Stimulated activated CD4-positive, alpha-beta T cell treated with anti-CD3 and anti-CD28 coated beads, Interleukin-4, amount 100 ng/mL, for 4 hours (primary cell): Measurements from ENCODE around the gene TBC1D22A.

ENCODE experiments used
- DNase-seq, 2 experiments: peaks; one replicate each; pipeline ENCODE4 v3.0.0-alpha.2; 2020

Gene TBC1D22A

DNA sequence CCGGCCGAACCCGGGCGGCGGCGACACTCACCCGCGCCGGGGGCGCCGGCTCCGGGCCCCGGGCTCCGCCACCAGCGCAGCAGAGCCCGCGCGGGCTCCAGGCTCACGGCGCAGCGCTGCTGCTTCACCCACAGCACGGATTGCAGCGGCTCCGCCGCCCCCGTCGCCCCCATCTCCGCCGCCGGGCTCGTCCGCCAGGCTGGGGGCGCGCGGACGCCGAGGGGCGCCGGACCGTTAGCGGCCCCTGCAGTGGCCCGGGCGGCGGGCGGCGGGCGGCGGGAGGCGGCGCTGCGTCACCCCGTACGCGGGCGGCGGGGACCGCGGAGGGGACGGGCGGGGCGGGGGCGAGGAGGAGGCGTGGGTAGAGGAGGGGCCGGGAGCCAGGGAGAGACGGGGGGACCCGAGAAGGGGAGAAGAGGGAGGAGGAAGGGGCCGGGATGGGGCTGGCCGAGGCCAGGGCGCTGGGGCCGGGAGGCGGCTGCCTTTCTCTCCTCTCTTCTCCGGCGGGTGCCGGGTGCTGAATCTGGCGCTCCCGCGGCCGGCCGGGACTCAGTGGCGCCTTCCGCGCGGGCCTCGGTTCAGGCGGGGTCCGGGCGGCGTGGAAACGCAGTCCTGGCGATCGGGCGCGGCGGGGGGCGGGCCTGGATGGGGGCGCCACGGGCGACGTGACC lies 24.3 kb upstream of the TBC1D22A start, which contains the start of gene CERK:
Gene CERK, minus strand, starts transcription at position 277 of the 671 bp plus-strand sequence. Its CDS starts 104 bp downstream, at position 173.
- DNase-seq = peak; percentile 59 to 65

DNA sequence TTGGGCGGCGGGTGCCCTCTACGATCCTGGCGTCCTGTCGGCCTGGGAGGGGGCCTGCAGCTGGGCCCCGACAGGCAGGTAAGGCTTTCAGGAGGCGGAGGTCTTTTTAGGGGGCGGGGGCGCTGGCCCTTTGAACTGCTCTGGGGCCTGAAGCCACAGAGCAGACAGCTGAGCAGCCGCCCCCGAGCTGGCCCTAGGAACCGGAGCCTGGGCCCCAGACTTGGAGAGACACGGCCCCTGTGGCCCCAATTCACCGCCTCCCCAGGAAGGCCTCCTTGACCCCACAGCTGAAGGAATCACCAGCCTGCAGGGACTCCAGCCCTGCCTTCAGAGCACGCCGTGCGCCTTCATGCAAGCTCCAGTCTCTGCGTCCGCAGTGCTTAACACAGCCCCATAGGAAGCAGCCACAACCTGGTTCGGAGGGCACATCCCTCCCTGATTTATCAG lies 23.8 kb upstream of the TBC1D22A start:
- DNase-seq = no peak

DNA sequence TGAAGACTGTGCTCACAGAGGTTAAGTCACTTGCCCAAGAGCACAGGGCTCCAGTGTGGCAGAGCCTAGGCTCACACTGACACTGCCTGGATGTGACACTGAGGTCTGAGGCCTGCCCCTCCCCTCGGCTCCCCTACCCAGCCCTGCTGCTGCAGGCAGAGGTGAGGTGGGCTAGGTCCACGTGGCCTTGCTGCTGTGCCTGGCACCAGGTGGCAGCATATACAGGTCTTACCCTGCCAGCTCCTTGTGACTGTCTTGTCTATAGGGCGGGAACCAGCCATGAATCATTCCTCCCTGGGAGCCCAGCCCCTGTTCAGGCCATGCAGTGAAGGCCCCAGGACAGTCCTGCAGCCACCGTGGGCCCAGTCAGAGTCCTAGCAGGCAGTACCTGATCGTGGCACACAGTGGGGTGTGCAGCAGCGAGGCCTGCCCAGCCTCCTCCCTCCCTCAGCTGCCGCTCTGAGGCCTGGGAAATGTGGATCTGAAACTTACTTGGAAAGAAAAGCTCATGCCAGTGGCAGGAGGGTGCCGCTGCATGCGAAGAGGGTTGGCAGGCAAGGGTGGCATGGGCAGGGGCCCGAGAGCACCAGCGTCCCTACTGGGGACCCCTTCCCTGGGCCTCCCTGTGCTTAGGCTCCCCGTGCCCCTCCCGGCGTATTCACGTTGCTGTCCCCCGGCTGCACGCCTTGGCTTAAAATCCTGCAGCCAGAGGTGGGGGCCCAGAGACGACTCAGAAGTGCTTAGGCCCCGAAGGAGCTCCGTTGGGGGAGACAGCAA lies 23.2 kb upstream of the TBC1D22A start:
- peak in 1 of 2 experiments; percentile 12 for DNase-seq

DNA sequence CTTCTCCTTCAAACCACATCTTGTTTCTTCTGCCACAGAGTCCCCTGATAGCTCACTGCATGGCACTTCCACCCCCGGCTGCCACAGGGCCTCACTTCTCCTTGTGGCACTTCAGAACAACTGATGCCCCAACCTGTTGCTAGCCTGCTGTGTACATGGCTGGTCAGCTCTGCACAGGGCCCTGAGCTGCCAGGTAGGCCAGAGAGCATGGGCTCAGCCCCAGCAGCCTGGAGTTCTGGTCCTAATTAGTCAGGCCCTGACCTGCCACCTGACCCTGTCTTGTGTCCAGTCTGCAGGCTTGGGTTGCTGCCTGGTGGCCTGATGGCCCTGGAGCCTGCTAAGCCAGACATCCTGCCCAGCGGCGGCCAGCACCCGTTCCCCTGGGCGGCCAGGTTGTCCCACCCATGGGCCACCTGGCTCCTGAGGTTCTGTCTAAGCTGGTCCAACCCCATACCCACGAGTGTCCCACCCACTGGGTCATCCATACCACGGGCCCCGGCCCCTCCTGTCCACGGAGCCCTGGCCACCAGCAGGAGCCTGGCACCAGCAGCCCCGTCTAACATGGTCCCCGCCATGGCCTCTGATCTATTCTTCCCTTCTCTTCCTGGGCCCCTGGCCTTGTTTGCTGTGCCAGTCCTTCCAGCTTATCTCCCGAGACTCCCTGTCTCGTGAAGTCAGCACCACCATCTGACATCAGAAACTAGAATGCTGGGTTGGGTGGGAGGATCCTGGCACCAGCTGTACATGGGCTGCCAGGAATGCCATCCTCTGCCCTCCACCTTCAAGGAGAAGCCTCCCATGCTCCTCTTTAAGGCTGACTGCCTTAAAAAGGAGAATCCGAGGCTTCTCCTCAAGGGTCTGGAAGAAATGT lies 21.3 kb upstream of the TBC1D22A start:
- DNase-seq = no peak

DNA sequence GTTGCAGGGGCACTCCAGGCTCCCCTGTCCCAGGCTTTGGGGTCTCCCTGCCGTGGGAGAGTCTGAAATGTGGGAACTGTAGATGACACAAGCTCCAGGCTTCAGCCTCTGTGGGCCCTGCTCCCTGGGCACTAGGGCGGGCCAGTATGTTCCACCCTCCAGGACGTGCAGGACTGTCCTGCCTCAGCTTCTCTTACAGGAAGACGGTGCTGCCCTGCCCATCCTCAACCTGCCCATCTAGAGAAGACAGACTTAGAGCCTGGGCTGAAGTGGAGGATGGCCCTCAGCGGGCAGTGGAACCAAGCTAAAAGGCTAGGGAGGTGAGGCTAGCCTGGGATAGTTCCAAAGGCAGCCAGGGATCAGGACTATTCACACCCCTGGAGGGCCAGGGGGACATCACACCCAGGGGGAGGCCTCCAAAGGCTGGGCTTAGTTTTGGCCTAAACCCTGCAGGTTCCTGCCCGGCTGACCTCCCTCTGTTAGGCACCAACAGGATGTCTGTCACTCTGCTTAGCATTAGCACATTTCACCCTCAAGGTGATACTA lies 20.4 kb upstream of the TBC1D22A start:
- DNase-seq = no peak

DNA sequence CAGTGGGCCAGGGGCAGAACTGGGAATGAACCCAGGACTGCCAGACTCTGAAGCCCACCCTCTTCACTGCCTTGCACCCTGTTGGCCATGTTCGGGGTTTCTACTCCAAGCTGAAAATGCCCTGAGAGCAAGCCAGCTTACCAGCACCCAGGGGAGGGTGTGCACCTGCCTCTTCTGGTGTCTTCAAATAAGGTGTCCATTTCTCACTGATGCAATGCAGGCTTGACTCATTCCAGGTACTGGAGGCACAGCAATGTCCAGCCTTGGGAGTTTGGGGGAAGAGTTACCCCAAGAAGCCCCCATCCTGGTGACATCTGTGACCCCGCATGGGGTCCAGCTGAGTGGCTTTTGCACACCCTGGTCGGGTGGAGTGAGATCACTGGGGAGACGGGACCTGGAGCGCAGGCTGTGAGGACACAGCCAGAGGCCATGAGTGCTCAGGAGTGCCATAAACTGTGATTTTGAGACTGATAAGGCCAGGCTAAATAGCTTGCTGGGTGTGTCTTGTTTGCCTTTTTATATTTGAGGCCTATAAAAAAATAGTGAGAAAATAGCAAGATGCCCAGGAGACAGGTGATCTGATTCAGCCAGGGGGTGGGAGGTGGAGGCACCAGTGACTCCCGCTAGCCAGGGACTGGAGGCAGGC lies 19.8 kb upstream of the TBC1D22A start:
- no peak for DNase-seq

DNA sequence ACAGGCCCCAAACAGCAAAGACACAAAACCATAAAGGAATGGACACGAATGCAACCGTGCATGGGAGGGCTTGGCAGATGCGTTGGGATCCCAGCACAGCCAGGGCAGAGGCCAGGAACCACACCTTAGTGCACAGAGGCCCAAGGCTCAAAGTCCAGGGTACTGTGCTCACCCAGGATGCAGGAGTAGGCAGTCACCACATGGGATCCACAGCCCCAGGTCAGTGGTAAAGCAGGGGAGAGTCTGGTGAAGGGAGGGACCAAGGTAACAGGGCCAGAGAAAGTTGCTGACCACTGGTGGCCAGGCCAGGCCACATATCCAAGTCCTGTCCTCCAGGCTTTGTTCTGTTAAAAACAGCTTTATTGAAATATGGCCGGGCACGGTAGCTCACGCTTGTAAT lies 17.9 kb upstream of the TBC1D22A start:
- DNase-seq = no peak

DNA sequence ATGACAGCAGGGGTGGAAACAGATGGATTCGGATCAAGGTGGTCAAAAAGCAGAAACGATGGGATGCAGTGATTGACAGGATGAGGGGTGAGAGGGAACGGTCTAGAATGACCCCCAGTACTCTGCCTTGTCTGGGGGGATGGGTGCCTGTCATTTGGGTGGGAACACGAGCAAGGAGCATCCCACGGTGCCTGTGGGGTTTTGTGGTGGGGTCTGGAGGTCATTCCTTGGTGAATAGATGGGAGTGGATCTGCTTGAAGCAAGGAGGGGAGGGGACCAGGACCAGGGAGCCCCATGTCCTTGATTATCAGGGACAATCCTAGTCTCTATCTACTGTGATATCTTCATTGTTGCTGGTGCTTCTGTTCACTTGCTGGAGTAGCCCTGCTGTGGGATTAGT lies 16.3 kb upstream of the TBC1D22A start:
- DNase-seq = no peak

DNA sequence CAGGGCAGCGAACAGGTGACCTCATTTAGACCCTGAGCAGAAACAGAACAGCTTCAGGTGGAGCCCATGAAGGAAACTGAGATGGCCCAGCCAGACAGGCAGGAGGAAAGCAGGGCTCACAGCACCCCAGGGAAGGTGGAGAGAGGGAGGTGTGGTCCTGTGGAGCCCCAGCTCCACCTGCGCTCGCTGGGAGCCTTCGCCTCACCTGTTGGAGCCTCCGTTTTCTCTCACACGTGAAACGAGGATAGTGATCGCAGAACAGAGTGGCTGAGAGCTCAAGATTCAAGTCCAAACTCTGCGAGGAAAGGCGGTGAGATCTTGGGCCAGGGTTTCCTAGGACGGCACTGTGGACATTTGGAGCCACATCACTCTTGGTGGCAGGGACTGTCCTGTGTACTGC lies 15.8 kb upstream of the TBC1D22A start:
- DNase-seq = no peak

DNA sequence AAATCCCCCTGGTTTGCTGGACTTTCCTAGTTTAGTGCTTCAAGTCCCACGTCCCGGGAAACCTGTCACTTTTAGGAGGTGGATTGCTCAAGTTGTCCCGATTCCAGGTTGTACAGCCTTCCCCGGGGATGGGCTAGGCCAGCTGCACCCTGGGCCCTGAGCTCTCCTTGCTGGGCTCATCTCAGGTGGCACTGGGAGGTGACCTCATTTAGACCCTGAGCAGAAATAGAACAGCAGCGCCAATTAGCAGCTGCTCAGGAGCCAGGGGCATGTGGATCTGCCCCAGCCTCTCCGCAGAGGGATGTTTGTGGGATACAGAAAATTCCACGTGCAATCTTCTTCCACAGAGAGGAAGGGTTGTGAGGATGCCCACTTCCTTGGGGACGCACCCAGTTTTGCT lies 14.8 kb upstream of the TBC1D22A start:
- no peak for DNase-seq

DNA sequence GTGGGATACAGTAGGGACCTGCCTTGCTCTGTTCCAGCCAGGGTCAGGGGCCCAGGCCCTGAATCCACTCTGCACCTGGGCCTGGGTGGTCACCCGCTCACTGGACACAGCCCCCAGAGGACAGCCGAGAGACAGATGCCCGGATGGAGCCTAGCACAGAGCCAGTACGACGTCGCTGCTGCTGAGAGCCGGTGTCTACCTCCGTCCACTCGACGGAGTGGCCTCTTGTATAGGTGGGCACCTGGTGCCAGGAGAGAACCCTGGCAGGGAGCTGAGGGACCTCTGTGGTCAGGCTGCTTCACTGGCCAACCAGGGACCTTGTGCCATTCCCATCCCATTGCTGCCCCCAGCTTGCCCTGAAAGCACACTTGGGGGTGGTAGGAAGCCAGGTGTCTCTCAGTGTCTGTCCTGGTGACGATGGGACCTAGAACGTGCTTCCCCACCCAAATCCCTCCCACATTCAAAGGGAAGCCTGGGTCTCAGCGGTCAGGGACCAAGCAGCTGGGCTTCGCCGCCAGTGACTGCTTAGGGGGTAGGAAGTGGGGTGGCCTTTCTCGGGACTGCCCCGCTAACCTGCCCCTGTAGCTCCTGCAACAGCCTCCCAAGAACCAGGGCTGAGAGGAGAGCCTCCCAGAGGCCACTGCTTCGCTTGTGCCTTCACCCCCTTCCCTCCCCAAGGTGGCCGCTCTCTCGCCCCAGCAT lies 14.1 kb upstream of the TBC1D22A start:
- no peak for DNase-seq

DNA sequence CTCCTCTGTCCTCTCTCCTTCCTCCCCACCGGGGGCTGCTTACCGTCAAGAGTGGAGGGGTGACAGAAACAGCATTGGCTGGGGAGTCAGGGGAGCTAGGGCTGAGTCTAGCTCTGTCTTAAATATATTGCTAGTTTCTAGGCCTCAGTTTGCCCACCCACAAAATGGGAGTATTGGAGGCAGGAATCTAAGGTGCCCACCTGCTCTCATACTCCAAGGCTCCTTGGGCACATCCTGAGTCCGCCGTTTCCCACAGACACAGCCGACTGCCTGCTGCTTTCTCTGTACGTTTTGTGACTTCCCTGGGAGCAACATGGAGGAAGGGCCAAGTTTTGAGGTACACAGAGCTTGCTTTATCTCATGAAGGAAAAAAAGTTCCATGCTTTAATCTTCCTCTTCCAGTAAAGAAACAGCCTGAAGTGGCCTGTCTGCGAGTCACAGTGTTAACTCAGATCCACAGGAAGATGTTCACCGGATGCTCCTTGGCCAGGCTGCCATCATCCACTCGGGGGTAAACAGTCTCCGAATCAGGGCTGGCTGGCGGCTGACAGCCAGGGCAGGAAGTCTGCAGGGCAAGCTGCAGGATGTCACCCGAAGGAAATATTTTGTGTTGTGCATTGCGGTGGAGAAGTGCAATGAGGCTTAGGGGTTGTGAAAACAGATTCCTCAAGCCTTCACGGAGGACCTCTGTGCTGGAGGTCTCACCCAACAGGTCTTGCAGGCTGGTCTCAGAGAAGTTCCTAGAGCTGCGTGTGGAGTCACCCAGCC lies 13.4 kb upstream of the TBC1D22A start:
- peak in 1 of 2 experiments; percentile 57 for DNase-seq

DNA sequence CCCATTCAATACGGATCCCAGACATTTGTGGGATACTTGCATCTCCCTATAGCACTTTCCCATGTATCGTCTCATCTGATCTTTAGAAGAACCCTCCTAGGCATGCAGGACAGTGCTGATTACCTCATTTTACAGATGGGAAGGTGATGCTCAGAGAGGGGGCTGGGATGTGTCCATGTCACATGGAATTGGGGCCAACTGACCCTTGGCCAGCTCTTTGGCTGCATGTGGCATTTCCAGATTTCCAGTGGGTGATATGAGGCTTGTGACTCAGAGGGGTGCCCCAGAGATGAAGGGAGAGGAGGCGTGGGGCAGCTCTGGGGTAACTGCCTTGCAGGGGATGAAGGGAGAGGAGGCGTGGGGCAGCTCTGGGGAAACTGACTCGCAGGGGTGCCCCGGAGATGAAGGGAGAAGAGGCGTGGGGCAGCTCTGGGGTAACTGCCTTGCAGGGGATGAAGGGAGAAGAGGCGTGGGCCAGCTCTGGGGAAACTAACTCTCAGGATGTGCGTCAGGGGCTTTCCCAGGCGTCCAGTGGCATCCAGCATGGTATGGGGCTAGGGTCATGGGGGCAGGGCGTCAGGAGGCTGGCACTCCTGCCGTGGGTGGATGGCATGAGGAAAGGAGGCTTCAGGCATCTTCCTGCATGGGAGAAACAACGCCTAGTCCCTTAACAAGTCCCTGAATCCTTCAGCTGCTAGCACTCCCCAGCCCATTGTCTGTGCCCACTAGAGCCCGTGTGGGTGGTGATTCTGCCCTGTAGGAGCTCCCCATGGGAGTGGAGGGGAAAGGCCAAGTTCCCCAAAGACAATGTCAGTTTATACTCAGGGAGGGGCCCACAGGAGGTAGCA lies 12.5 kb upstream of the TBC1D22A start:
- no peak for DNase-seq

DNA sequence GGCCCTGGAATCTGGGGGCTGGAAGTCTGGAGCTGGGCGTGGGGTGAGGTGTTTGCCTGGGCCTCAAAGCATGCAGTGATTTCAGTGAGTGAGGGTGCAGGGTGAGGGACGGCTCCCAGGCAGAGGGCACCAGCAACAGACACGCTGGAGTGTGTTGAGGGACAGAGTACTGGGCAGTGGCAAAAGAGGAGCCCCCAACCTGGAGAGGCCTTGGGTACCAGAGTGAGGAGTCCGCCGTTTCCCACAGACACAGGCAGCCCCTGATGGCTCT lies 12.0 kb upstream of the TBC1D22A start:
- no peak for DNase-seq

DNA sequence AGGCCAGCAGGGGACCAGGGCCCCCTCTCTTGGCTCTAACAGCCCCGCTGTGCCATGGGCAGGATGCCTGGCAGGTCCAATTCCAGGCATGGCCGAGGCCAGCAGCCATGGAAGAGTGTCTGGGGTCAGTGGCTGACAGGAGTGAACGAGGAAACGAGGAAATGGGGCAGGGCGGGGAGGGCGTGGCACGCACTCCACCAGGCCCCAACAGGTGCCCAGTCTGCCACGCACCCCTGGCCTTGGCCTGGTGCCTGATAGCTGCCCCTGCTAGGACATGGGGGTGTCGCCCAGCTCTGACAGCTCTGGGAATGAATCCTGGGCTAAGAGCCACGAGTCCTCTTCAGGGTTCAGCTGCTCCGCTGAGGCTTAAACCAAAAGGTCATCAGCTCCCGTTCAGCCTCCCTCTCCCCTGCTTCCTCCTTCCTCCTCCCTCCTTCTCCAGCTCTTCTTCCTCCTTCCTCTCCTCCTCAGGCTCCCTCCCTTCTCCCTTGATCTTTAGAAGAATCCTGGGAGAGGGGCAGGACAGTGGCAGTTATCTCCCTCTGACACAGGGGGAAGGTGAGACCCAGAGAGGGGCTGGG lies 11.5 kb upstream of the TBC1D22A start:
- DNase-seq = no peak

DNA sequence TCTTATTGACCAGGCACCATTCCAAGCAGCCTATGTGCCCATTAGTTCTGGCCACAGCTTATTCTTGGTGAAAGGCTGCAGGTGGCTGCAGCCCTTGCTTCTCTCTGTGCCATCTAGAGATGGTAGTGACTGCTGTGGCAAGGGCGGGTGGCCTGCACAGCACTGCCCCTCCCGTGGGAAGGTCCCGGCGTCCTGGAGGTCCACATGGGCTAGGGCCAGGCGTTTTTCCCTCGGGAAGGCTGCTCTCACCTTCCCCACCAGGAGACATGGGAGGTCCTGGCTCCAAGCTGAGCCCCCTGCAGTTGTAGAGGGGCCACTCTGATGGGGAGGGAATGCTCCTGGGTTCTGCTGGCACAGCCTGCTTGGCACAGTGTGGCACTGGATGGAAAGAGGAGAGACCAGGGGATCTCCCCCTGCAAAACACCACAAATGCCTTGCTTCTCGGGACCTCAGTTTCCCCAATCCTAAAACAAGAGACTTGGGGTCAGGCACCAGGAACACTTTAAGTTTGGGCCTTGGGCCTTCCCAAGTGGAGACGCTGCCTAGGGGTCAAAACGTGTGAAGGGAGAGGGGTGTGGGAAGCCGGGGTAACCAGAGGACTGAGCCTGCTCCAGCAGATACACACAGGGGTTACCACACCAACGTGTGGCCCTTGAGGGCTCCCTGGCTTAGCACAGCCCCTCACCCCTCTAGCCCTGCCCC lies 10.0 kb upstream of the TBC1D22A start:
- DNase-seq = no peak

DNA sequence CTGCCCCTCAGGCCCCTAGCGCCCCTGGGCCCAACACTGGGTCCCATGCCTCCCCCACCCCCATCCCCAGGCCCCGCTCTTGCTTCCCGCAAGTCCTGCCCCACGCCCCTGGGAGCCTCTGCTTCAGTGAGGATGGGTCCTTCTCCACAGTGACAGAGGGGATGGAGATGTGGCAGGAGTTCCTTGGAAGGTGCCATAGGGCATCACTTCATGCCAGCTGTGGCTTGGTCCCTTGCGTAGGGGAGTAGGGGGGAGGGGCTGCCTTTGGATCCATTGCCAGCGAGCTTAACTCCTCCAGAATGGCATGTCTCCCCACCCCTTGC lies 9.5 kb upstream of the TBC1D22A start:
- no peak for DNase-seq

DNA sequence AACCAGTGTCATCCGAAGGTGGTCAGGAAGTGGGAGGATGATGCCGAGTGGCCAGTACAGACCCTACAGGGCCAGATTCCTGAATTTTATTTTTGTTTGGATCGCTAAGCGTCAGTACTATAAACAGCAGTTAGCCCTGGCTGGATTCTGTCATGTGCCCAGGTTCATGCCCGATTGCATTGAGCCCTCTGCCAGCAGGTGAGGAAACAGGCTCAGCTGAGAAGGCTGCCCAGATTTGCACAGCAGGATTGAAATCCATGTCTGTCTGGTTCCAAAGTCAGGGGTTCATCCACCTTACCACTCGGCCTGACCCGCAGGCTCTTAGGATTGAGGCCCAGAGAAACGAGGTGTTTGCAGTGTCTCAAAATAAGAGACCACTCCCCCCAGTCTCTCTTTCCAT lies 9.1 kb upstream of the TBC1D22A start:
- DNase-seq = no peak

DNA sequence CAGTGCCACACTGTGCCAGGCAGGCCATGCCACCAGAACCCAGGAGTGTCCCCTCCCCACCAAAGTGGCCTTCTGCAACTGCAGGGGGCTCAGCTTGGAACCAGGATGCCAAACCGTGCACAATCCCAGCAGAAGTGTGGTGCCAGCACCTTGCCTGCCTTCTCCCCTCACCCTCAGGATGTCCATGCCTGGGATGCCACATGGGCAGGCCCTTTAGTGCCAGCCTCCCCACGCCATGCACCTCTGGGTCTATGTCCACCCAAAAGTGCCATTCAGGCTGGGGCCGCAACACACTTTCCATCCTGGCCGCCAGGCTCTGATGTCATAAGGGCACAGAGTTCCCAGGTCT lies 8.7 kb upstream of the TBC1D22A start:
- no peak for DNase-seq
